ENCODE results near the gene VMP1.

GRCh38 chr17:59693582-59693981, 13.9 kb upstream of the VMP1 start:
- TF ChIP-seq CTCF (conservative IDR thresholded peaks at IDR 0.05 in 1 of 2, IDR thresholded peaks at IDR 0.05 in 1 of 2; ENCODE audit: extremely low read depth in 1 of 2, insufficient read depth in 1 of 2, low read depth in 1 of 2, low read length in 2 of 2) (no peak), EZH2 (IDR thresholded peaks at IDR 0.05; ENCODE audit: borderline replicate concordance, low read length) (no peak)
